Suprapubic skin (tissue), 4 donors: ENCODE results near the gene PCDHGC4. TPM values are rescaled to one million over a fixed set of nuclear protein-coding genes. Genes with fewer than 3 reads are reported as not detected.

Experiments
- DNase-seq, 2 donors: peaks; one replicate each; pipeline ENCODE4 v3.0.0-alpha.2; 2019; ENCODE audit warnings: low spot score in 2 of 2
- H3K27ac ChIP-seq: fragments of 200-600 bp; sonication (generic); one replicate; pipeline ENCODE4 v1.5.1; 2019
- H3K27me3 ChIP-seq: fragments of 200-600 bp; sonication (generic); one replicate; pipeline ENCODE4 v1.5.1; 2019
- H3K36me3 ChIP-seq: fragments of 200-600 bp; sonication (generic); one replicate; pipeline ENCODE4 v1.5.1; 2019
- H3K4me1 ChIP-seq: fragments of 200-600 bp; sonication (generic); one replicate; pipeline ENCODE4 v1.5.1; 2019
- H3K4me3 ChIP-seq: fragments of 200-600 bp; sonication (generic); one replicate; pipeline ENCODE4 v1.5.1; 2019; ENCODE audit warnings: mild to moderate bottlenecking
- H3K9me3 ChIP-seq: fragments of 200-600 bp; sonication (generic); one replicate; pipeline ENCODE4 v1.5.1; 2019
- EP300 ChIP-seq: sonication (generic); formaldehyde crosslinking; IDR thresholded peaks from one replicate; pipeline ENCODE4 v1.6.1; 2017; ENCODE audit warnings: antibody characterized with exemption
- POLR2A ChIP-seq, 2 donors: fragments of 450-650 bp; IDR thresholded peaks; one replicate each; pipeline ENCODE4 v1.6.1; 2017; ENCODE audit warnings: antibody characterized with exemption in 2 of 2, mild to moderate bottlenecking in 2 of 2, moderate library complexity in 2 of 2
- POLR2AphosphoS5 ChIP-seq, 3 donors: sonication (generic); formaldehyde crosslinking; IDR thresholded peaks; one replicate each; pipeline ENCODE4 v1.6.1; 2017; ENCODE audit warnings: antibody characterized with exemption in 3 of 3
- WGBS: methylation state at CpG from one replicate; pipeline ENCODE4 v1.1.5; 2018; 5-methylcytosine and 5-hydroxymethylcytosine counted together
- total RNA-seq, 4 donors: library from RNA; depleted of rRNA; stranded (reverse); fragments of >200 nt; gene quantifications; one replicate each; pipeline ENCODE4 v1.1.0, GENCODE V29; 2016
- TF ChIP-seq, protein P1 (sequence below), 2 donors: fragments of 200-600 bp in 1 of 2; fragments of 450-650 bp in 1 of 2; sonication (generic) in 1 of 2; IDR thresholded peaks; one replicate each; pipeline ENCODE4 v1.5.1; 2016 to 2019; ENCODE audit warnings: antibody characterized with exemption in 2 of 2, mild to moderate bottlenecking in 1 of 2, moderate library complexity in 1 of 2

Gene PCDHGC4
- total RNA-seq, 4 donors from 2014 or later: 2.7 to 30.6 (median 15.0) TPM

DNA sequence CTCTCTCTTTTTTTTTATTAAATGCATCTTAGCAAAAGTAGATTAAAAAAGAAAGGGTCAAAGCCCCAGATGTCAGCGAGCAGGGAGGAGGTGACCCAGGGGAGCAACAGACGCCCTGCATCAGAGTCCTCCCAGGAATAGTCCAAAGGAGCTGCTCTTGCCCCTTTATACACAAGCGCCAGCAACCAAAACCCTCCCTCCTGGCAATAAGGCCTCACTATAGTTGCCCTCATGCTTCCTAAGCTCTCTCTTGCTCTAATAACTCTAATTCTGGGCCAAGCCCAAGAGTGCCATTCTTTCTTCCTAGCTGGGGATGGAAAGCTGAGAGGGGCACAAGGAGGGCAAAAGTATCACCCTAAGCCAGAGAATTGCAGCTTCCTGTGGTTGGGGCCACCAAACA, 30.3 kb downstream of the PCDHGC4 start:
- Histone ChIP-seq H3K4me1 (peaks cover 61% of the 10 kb centered on the region), H3K36me3 (peaks cover 36% of the 10 kb centered on the region), H3K9me3 (no peaks in the 10 kb centered on the region), H3K27me3 (no peaks in the 10 kb centered on the region), H3K4me3 (no peak overlapping the region), H3K27ac (peak overlapping the region; percentile 93)
- WGBS: 87% methylated on average over 3 of the region's 3 CpGs
- no peak for TF ChIP-seq POLR2AphosphoS5 (IDR thresholded peaks at IDR 0.05)
- TF ChIP-seq EP300: no peak
- TF ChIP-seq, protein P1, sequence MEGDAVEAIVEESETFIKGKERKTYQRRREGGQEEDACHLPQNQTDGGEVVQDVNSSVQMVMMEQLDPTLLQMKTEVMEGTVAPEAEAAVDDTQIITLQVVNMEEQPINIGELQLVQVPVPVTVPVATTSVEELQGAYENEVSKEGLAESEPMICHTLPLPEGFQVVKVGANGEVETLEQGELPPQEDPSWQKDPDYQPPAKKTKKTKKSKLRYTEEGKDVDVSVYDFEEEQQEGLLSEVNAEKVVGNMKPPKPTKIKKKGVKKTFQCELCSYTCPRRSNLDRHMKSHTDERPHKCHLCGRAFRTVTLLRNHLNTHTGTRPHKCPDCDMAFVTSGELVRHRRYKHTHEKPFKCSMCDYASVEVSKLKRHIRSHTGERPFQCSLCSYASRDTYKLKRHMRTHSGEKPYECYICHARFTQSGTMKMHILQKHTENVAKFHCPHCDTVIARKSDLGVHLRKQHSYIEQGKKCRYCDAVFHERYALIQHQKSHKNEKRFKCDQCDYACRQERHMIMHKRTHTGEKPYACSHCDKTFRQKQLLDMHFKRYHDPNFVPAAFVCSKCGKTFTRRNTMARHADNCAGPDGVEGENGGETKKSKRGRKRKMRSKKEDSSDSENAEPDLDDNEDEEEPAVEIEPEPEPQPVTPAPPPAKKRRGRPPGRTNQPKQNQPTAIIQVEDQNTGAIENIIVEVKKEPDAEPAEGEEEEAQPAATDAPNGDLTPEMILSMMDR (IDR thresholded peaks at IDR 0.05): no peak
- no peak for TF ChIP-seq POLR2A (IDR thresholded peaks at IDR 0.05)
- DNase-seq: no peak

DNA sequence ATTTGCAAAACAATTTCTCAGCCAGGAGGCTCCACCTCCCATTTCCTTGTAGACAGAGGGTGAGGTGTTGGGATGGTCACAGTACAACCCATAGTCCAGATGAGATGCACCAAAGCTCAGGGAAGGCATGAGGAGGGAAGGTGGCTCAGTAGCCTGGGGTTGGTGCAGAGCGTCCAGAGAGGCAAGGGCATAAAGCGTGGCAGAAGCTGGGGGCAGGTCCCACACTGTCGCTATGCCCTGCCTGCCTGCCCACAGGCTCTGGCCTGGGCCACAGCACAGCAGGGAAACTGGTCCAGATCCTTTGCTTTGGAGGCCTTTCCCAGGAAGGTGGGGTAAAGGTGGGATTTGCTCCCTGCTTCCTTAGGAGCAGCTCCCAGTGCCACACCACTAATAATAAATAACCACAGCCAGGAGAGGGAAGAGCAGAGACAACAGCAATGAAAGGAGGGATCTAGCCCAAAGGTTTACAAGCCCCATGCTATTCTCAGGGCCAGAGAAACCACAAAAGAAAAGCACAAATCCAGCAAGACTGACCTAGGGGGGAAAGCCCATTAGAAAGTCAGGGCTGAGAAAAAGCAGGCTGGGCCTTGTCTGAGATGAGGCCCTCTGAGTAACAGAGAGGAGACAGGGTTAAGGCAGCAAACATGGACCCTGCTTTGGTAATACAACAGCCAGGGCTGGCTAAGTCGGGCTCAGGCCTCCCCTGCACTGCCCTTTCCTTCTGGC, 31.3 kb downstream of the PCDHGC4 start:
- DNase-seq: no peak
- no peaks in the 10 kb centered on the region for H3K27me3 ChIP-seq

DNA sequence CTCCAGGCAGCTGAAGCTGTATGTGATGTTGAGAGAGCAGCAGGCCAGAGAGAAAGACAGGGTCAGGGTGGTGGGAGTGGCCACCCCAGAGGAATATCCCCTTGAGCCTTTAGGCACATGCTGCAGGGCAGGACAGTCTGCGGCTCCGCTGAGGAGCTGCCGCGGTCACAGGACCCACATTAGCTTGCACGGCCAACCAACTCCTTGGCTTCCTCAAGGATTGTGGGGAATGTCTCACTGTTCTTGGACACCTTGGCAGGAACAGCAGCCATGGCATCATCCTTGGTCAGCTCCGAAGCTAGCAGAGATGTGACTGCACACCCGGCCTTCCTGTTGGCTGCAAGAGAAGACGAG, 31.8 kb downstream of the PCDHGC4 start:
- Histone ChIP-seq H3K36me3 (peaks cover 26% of the 10 kb centered on the region), H3K4me3 (no peak overlapping the region), H3K4me1 (peaks cover 77% of the 10 kb centered on the region), H3K27me3 (no peaks in the 10 kb centered on the region), H3K9me3 (no peaks in the 10 kb centered on the region), H3K27ac (peak overlapping the region; percentile 93)
- WGBS: 76% methylated on average over 8 of the region's 8 CpGs
- TF ChIP-seq EP300: no peak
- TF ChIP-seq, protein P1 (IDR thresholded peaks at IDR 0.05): no peak
- no peak for TF ChIP-seq POLR2AphosphoS5 (IDR thresholded peaks at IDR 0.05)
- TF ChIP-seq POLR2A (IDR thresholded peaks at IDR 0.05): no peak
- no peak for DNase-seq

More for the DNA sequence above, 31.3 kb downstream of the PCDHGC4 start:
- WGBS: 79% methylated on average over 4 of the region's 4 CpGs
- peaks cover 71% of the 10 kb centered on the region for H3K4me1 ChIP-seq
- H3K27ac ChIP-seq: peak overlapping the region; percentile 93
- no peaks in the 10 kb centered on the region for H3K9me3 ChIP-seq
- TF ChIP-seq POLR2AphosphoS5 (IDR thresholded peaks at IDR 0.05) (no peak), POLR2A (IDR thresholded peaks at IDR 0.05) (no peak), EP300 (no peak)
- TF ChIP-seq, protein P1 (IDR thresholded peaks at IDR 0.05): no peak
- H3K36me3 ChIP-seq: peaks cover 30% of the 10 kb centered on the region
- H3K4me3 ChIP-seq: no peak overlapping the region

DNA sequence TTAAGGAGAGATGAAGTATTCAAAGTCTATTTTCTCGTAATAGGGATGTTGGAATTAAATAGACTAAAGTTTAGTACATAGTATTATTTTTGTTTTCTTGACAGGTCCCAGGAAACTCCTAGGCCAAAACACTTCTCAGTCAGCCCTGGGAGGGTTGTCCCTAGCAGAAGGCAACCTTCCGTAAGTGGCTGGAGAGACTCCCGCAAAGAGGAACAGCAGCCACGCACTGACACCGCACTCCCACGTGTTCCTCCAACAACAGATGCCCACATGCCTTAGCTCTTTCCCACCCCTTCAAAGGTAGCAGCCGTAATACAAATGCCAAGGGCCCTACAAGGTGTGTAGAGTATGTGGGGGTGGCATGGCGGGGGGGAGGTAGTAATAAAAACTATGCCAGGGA, 32.5 kb downstream of the PCDHGC4 start:
- no peak overlapping the region for H3K4me3 ChIP-seq
- peak overlapping the region; percentile 93 for H3K27ac ChIP-seq
- TF ChIP-seq POLR2A (IDR thresholded peaks at IDR 0.05): no peak
- H3K36me3 ChIP-seq: peaks cover 26% of the 10 kb centered on the region
- DNase-seq: no peak
- peaks cover 79% of the 10 kb centered on the region for H3K4me1 ChIP-seq
- H3K27me3 ChIP-seq: no peaks in the 10 kb centered on the region
- 88% methylated on average over 8 of the region's 8 CpGs for WGBS
- no peaks in the 10 kb centered on the region for H3K9me3 ChIP-seq

DNA sequence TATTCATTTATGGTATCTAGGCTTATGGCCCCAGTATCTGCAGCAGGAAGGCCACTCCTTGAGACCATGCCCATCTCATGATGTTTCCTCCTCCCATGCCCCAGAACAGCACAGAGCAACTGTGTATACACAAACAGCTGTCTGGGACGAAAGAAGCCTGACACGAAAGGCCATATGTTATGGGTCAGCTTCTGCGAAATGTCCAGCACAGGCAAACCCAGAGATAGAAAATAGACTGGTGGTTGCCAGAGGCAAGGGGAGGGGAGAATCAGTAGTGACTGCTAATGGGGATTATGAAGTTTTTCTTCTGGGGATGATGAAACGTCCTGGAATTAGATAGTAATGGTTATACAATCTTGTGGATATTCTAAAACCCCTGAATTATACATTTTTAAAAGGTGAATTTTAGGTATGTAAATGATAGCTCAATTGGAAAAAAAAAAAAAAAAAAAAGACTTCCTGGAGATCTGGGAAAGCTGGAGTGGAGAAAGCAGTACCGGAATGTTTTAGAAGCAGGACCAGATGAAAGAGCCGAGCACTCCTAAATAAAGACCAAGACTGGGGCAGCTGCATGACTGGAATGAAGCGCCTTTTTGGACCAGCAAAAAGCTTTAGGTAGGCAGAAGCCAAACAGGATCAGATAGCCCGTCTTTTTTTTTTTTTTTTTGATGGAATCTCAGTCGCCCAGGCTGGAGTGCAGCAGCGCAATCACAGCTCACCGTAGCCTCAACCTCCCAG, 33.2 kb downstream of the PCDHGC4 start:
- Histone ChIP-seq H3K27me3 (no peaks in the 10 kb centered on the region), H3K27ac (no peak overlapping the region), H3K4me3 (no peak overlapping the region), H3K4me1 (peaks cover 79% of the 10 kb centered on the region), H3K9me3 (no peaks in the 10 kb centered on the region), H3K36me3 (peaks cover 27% of the 10 kb centered on the region)
- 86% methylated on average over 11 of the region's 11 CpGs for WGBS
- DNase-seq: no peak
- TF ChIP-seq EP300 (no peak), POLR2AphosphoS5 (IDR thresholded peaks at IDR 0.05) (no peak), POLR2A (IDR thresholded peaks at IDR 0.05) (no peak)
- TF ChIP-seq, protein P1 (IDR thresholded peaks at IDR 0.05): no peak
